HEK293 (cell line): ENCODE results near the gene RANBP10.

Experiments
- SETDB1 ChIP-seq: IDR thresholded peaks from one replicate; pipeline ENCODE4 v1.6.1; 2017; ENCODE audit warnings: mild to moderate bottlenecking, low read length, moderate library complexity, mixed read lengths; ENCODE audit not compliant: insufficient read length
- TRIM28 ChIP-seq: IDR thresholded peaks from 2 replicates; pipeline ENCODE4 v1.6.1; 2011; ENCODE audit warnings: low read length, control low read depth, borderline replicate concordance
- ZBTB7A ChIP-seq: fragments of 450-650 bp; formaldehyde crosslinking; IDR thresholded peaks from 2 replicates; pipeline ENCODE4 v1.5.1; 2016; ENCODE audit warnings: low read depth, missing biosample characterization, missing genetic modification characterization
- ZFP37 ChIP-seq: fragments of 450-650 bp; formaldehyde crosslinking; IDR thresholded peaks from 2 replicates; pipeline ENCODE4 v1.5.1; 2016; ENCODE audit warnings: missing biosample characterization, missing genetic modification characterization
- TF ChIP-seq, protein P1 (sequence below): fragments of 450-650 bp; formaldehyde crosslinking; IDR thresholded peaks from 2 replicates; pipeline ENCODE4 v1.5.1; 2016; ENCODE audit warnings: missing biosample characterization, missing genetic modification characterization
- TF ChIP-seq, protein P2 (sequence below): sonication (generic); formaldehyde crosslinking; IDR thresholded peaks from 2 replicates; pipeline ENCODE4 v1.8.1; 2022; ENCODE audit warnings: mild to moderate bottlenecking, moderate library complexity, missing genetic modification reagents
- TF ChIP-seq, protein P3 (sequence below): fragments of 450-650 bp; formaldehyde crosslinking; IDR thresholded peaks from 2 replicates; pipeline ENCODE4 v1.5.1; 2016; ENCODE audit warnings: missing biosample characterization, missing genetic modification characterization, borderline replicate concordance

DNA sequence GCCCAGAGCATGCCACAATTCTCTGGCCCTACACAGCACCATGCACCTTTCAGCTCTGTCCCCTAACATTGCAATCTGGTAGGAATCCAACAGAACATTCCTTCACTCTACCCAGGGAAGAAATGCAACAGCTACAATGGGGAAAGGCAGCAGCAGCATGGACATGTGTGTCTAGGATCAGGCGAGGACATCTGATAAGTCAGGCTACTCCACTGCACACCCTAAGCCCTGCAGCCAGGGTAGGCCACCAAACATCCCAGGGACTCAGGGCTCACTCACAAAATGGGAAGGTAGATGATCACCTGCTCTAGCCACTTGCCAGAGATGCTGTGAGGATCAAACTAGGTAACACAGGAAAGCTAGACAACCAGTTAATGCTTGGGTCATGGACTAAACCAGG, 5.1 kb downstream of the RANBP10 start:
- TF ChIP-seq ZFP37 (tag by site-specific recombination) (no peak), ZBTB7A (tag by site-specific recombination) (no peak), TRIM28 (no peak), SETDB1 (no peak)
- TF ChIP-seq, protein P1, sequence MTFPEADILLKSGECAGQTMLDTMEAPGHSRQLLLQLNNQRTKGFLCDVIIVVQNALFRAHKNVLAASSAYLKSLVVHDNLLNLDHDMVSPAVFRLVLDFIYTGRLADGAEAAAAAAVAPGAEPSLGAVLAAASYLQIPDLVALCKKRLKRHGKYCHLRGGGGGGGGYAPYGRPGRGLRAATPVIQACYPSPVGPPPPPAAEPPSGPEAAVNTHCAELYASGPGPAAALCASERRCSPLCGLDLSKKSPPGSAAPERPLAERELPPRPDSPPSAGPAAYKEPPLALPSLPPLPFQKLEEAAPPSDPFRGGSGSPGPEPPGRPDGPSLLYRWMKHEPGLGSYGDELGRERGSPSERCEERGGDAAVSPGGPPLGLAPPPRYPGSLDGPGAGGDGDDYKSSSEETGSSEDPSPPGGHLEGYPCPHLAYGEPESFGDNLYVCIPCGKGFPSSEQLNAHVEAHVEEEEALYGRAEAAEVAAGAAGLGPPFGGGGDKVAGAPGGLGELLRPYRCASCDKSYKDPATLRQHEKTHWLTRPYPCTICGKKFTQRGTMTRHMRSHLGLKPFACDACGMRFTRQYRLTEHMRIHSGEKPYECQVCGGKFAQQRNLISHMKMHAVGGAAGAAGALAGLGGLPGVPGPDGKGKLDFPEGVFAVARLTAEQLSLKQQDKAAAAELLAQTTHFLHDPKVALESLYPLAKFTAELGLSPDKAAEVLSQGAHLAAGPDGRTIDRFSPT, result no peak
- TF ChIP-seq, protein P2, sequence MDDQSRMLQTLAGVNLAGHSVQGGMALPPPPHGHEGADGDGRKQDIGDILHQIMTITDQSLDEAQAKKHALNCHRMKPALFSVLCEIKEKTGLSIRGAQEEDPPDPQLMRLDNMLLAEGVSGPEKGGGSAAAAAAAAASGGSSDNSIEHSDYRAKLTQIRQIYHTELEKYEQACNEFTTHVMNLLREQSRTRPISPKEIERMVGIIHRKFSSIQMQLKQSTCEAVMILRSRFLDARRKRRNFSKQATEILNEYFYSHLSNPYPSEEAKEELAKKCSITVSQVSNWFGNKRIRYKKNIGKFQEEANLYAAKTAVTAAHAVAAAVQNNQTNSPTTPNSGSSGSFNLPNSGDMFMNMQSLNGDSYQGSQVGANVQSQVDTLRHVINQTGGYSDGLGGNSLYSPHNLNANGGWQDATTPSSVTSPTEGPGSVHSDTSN (CRISPR knock-in tag), result no peak
- TF ChIP-seq, protein P3, sequence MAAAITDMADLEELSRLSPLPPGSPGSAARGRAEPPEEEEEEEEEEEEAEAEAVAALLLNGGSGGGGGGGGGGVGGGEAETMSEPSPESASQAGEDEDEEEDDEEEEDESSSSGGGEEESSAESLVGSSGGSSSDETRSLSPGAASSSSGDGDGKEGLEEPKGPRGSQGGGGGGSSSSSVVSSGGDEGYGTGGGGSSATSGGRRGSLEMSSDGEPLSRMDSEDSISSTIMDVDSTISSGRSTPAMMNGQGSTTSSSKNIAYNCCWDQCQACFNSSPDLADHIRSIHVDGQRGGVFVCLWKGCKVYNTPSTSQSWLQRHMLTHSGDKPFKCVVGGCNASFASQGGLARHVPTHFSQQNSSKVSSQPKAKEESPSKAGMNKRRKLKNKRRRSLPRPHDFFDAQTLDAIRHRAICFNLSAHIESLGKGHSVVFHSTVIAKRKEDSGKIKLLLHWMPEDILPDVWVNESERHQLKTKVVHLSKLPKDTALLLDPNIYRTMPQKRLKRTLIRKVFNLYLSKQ (tag by site-specific recombination), result no peak
